WERI-Rb-1 (cell line): Measurements from ENCODE around the gene P2RY11.

Source experiments
- DNase-seq: peaks from one replicate; pipeline ENCODE4 v3.0.0-alpha.2; 2020
- H3K27ac ChIP-seq: fragments of 250-450 bp; sonication (Bioruptor Pico); 2 replicates; pipeline ENCODE4 v1.5.1; 2020; ENCODE audit warnings: mild to moderate bottlenecking, moderate library complexity
- H3K27me3 ChIP-seq: fragments of 250-450 bp; sonication (Bioruptor Pico); 2 replicates; pipeline ENCODE4 v1.5.1; 2021; ENCODE audit warnings: mild to moderate bottlenecking, low read depth, moderate library complexity; ENCODE audit not compliant: insufficient read depth, severe bottlenecking
- H3K36me3 ChIP-seq: fragments of 250-450 bp; sonication (Bioruptor Pico); 2 replicates; pipeline ENCODE4 v1.5.1; 2020; ENCODE audit warnings: mild to moderate bottlenecking, moderate library complexity
- H3K4me3 ChIP-seq: 2 replicates; pipeline ENCODE4 v1.5.1; 2011; ENCODE audit warnings: low read depth, mild to moderate bottlenecking, control low read depth, low read length
- H3K9me3 ChIP-seq: fragments of 250-450 bp; sonication (Bioruptor Pico); 2 replicates; pipeline ENCODE4 v1.5.1; 2021; ENCODE audit warnings: mild to moderate bottlenecking, moderate library complexity; ENCODE audit not compliant: severe bottlenecking
- CTCF ChIP-seq: IDR thresholded peaks from 2 replicates; pipeline ENCODE4 v1.5.1; 2011; ENCODE audit warnings: low read depth, mild to moderate bottlenecking, control low read depth, inconsistent platforms, low read length

Gene P2RY11, protein sequence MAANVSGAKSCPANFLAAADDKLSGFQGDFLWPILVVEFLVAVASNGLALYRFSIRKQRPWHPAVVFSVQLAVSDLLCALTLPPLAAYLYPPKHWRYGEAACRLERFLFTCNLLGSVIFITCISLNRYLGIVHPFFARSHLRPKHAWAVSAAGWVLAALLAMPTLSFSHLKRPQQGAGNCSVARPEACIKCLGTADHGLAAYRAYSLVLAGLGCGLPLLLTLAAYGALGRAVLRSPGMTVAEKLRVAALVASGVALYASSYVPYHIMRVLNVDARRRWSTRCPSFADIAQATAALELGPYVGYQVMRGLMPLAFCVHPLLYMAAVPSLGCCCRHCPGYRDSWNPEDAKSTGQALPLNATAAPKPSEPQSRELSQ

GRCh38 chr19:10111405-10111811, at the start of gene P2RY11:
Gene P2RY11 (plus strand): TSS chr19:10111693. CDS start chr19:10111722, 29 bp downstream.
- no peak within 1 kb of the TSS for H3K4me3 ChIP-seq
- TF ChIP-seq CTCF, result no peak
- no peaks in the 10 kb centered on the region for H3K9me3 ChIP-seq
- peak within 1 kb of the TSS; percentile 18; the same call in 1 of the 2 replicates for H3K27ac ChIP-seq
- H3K27me3 ChIP-seq, result no peaks in the 10 kb centered on the region
- peaks cover 69% of the 10 kb centered on the region for H3K36me3 ChIP-seq
- no peak for DNase-seq

DNA sequence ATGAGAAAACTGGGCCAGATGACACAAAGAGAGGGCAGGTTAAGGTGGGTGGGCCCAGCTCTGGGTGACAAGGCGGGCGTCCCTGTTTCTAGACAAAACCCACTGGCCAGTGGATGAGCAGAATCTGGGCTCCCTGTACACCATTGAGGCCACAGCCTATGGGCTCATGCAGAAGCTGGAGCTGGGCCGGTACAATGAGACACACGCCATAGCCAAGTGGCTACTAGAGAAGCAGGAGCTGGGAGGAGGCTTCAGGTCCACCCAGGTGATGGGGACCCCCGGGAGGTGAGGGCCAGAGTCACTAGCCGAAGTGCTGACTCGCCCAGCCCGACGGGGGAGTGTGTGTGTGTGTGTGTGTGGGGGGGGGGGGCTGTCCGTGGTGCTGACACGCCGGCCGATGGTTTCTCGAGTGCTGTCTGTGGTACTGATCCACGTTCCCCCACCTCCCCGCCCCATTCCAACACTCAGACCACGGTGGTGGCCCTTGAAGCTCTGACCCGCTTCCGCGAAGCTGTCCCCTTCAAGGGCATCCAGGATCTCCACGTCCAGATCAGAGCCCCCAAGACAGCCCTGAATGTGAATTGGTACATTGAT, 49.7 kb upstream of the P2RY11 start:
- H3K4me3 ChIP-seq, result no peak overlapping the region
- H3K27ac ChIP-seq, result no peak overlapping the region
- no peak for DNase-seq
- peaks cover 49% of the 10 kb centered on the region for H3K27me3 ChIP-seq
- H3K36me3 ChIP-seq, result no peaks in the 10 kb centered on the region
- no peaks in the 10 kb centered on the region for H3K9me3 ChIP-seq
- no peak for TF ChIP-seq CTCF

DNA sequence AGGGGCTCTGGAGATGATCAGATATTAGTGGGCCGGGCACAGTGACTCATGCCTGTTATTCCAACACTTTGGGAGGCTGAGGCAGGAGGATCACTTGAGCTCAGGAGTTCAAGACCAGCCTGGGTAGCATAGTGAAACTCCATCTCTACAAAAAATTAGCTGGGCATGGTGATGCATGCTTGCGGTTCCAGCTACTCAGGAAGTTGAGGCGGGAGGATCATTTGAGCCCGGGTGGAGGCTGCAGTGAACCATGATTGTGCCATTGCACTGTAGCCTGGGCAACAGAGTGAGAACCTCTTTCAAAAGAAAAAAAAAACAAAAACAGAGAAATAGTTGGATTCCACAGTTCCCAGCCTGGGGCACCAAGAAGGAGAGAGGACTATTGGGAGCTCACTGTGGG, 43.3 kb upstream of the P2RY11 start:
- no peaks in the 10 kb centered on the region for H3K9me3 ChIP-seq
- no peaks in the 10 kb centered on the region for H3K36me3 ChIP-seq
- peaks cover 45% of the 10 kb centered on the region for H3K27me3 ChIP-seq
- no peak overlapping the region for H3K27ac ChIP-seq
- no peak overlapping the region for H3K4me3 ChIP-seq
- no peak for TF ChIP-seq CTCF
- DNase-seq, result no peak

DNA sequence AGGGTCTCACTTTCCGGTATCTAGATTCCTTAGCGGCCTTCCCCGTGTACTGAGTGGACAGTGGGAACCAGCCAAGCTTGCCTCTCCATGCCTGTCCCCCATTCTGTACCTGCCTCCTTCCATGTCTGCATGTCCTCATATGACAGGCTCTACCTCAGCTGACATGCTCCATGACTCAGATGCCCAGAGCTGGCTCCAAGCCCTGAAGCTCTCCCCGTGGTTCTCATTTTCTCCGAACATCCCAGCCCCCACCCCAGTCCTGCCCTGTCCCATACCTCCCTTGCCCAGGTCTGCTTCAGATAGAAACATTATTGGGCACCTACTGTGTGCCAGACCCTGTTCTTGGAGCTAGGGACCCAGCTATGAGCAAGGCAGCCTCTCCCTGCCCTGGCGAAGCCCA, 42.4 kb upstream of the P2RY11 start:
- Histone ChIP-seq H3K36me3 (no peaks in the 10 kb centered on the region), H3K27me3 (peaks cover 39% of the 10 kb centered on the region), H3K27ac (no peak overlapping the region), H3K9me3 (peaks cover 2% of the 10 kb centered on the region), H3K4me3 (no peak overlapping the region)
- DNase-seq, result no peak
- no peak for TF ChIP-seq CTCF

DNA sequence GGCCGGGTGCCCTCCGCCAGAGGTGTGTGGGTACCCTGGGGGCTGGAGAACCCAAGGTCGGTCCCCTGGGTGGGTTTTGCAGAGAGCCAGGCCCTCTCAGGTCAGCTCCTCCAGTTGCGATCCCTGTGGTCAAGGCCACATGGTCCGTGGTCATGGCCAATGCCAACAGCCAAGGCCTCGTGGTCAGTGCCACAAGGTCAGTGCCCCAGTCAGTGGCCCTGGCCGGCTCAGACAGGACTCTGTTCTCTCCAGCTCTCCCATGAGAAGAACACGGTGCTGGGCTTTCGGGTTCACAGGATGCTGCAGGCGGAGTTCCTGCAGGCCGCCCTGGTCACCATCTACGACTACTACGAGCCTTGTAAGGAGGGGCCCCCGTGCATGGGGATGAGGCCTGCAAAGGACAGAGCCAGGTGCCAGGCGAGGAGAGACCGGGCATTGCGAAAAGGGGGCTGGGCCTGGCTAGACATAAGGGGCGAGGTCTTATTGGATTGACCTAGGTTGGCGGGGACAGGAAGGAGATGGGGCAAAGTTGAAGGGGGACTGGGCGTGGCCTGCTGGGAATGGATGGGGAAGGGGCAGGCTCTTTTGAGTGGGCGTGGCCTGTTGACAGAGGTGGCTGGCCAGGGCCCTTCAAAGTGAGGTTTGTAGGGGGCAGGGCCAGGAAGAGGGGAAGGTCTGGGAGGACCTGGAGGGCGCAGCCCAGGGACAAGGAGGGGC, 40.6 kb upstream of the P2RY11 start:
- H3K4me3 ChIP-seq, result no peak overlapping the region
- H3K27ac ChIP-seq, result no peak overlapping the region
- H3K36me3 ChIP-seq, result no peaks in the 10 kb centered on the region
- peaks cover 4% of the 10 kb centered on the region for H3K9me3 ChIP-seq
- no peak for TF ChIP-seq CTCF
- no peak for DNase-seq
- peaks cover 29% of the 10 kb centered on the region for H3K27me3 ChIP-seq
